ENCODE data around the gene PIK3R6.
"Not testable (repeated sequence)": the region's sequence is repeated elsewhere in the genome, so short reads cannot be mapped to it uniquely, and the experiment has no call there.

Gene PIK3R6

GRCh38 chr17:8875436-8875835 is 8.0 kb upstream of the PIK3R6 start:
- DNase-seq (ENCODE audit: low read depth) = no peak

GRCh38 chr17:8873801-8874715 is 6.6 kb upstream of the PIK3R6 start:
- DNase-seq (ENCODE audit: low read depth) = no peak

- DNase-seq (ENCODE audit: low read depth) = no peak
These were observed 5.4 kb upstream of the PIK3R6 start for GRCh38 chr17:8872705-8873435.

- no peak for DNase-seq (ENCODE audit: low read depth)
These were observed 4.7 kb upstream of the PIK3R6 start for GRCh38 chr17:8872036-8872704.

- no peak for DNase-seq (ENCODE audit: low read depth)
These were observed 3.7 kb upstream of the PIK3R6 start for GRCh38 chr17:8871081-8871581.

GRCh38 chr17:8870406-8871040 is 3.0 kb upstream of the PIK3R6 start:
- no peak for DNase-seq (ENCODE audit: low read depth)

- no peak for DNase-seq (ENCODE audit: low read depth)
These were observed 1.8 kb upstream of the PIK3R6 start for GRCh38 chr17:8869114-8869815.

- DNase-seq (ENCODE audit: low read depth) = no peak
These were observed 1.1 kb upstream of the PIK3R6 start for GRCh38 chr17:8868529-8868951.

- DNase-seq (ENCODE audit: low read depth) = no peak
These were observed 618 bp upstream of the PIK3R6 start for GRCh38 chr17:8868092-8868491.

GRCh38 chr17:8865811-8866210 is 1.7 kb downstream of the PIK3R6 start:
- no peak for DNase-seq (ENCODE audit: low read depth)

- DNase-seq (ENCODE audit: low read depth) = no peak
These were observed 2.1 kb downstream of the PIK3R6 start for GRCh38 chr17:8865385-8865784.

- no peak for DNase-seq (ENCODE audit: low read depth)
These were observed 5.0 kb downstream of the PIK3R6 start for GRCh38 chr17:8862213-8863056.

GRCh38 chr17:8861495-8862181 is 5.8 kb downstream of the PIK3R6 start:
- no peak for DNase-seq (ENCODE audit: low read depth)

GRCh38 chr17:8859804-8860430 is 7.6 kb downstream of the PIK3R6 start:
- no peak for DNase-seq (ENCODE audit: low read depth)

GRCh38 chr17:8859027-8859803 is 8.3 kb downstream of the PIK3R6 start:
- no peak for DNase-seq (ENCODE audit: low read depth)

- DNase-seq (ENCODE audit: low read depth) = no peak
These were observed 9.6 kb downstream of the PIK3R6 start for GRCh38 chr17:8857919-8858318.

GRCh38 chr17:8856869-8857575 is 10.5 kb downstream of the PIK3R6 start:
- no peak for DNase-seq (ENCODE audit: low read depth)

- DNase-seq (ENCODE audit: low read depth) = not testable (repeated sequence)
These were observed 11.3 kb downstream of the PIK3R6 start for GRCh38 chr17:8856205-8856603.

All from T-helper 22 cell (primary cell).